GM12878 (cell line): ENCODE results near the gene STARD8. TPM values are rescaled to one million over a fixed set of nuclear protein-coding genes. Genes with fewer than 3 reads are reported as not detected.

Experiments
- ATAC-seq: fragments of 200-7000 bp; cut with Tn5 transposase; 3 replicates; pipeline ENCODE4 v1.9.1; 2020; ENCODE audit warnings: mild to moderate bottlenecking, moderate library complexity
- BruUV-seq: library from RNA; stranded (reverse); fragments of 400-500 nt; replicated peaks from 2 replicates; lab custom pipeline; 2021; lab: Mats Ljungman, UMichigan
- CTCF ChIA-PET: fragments of 300-600 bp; sonication (Branson Sonifier 250); formaldehyde crosslinking; extraction: SDS; loops from one replicate; lab custom pipeline; 2021; ENCODE audit warnings: inconsistent platforms; lab: Yijun Ruan, JAX
- POLR2A ChIA-PET: fragments of 350-600 bp; formaldehyde crosslinking; extraction: SDS; loops from one replicate; lab custom pipeline; 2021; ENCODE audit warnings: inconsistent platforms; lab: Charles Lee
- RAD21 ChIA-PET: fragments of 300-600 bp; sonication (Branson Sonifier 250); formaldehyde crosslinking; loops from one replicate; lab custom pipeline; 2023; ENCODE audit warnings: antibody characterized with exemption; ENCODE audit not compliant: unreplicated experiment; lab: Charles Lee
- SMC1A ChIA-PET: fragments of 300-600 bp; sonication (Branson Sonifier 250); formaldehyde crosslinking; loops from one replicate; lab custom pipeline; 2023; ENCODE audit not compliant: unreplicated experiment, uncharacterized antibody; lab: Charles Lee
- DNase-seq: peaks from one replicate; pipeline ENCODE4 v3.0.0-alpha.2; 2011; ENCODE audit warnings: low read depth, low spot score
- FAIRE-seq: peaks from 3 replicates; lab custom pipeline; 2011; peaks lifted over from hg19 to GRCh38; lab: Jason Lieb, UNC
- H2AFZ ChIP-seq: 2 replicates; pipeline ENCODE4 v1.6.0; 2011; ENCODE audit warnings: low read depth, low read length, control low read depth; ENCODE audit not compliant: control insufficient read depth
- H3K27ac ChIP-seq: 2 replicates; pipeline ENCODE4 v1.5.1; 2011; ENCODE audit warnings: control low read depth; ENCODE audit not compliant: control insufficient read depth, insufficient read depth
- H3K27me3 ChIP-seq, 2 experiments: replicated peaks in 1 of 2; 2 replicates each; pipeline versions ENCODE4 v1.6.0 to v1.6.1; 2011; ENCODE audit warnings: low read length in 1 of 2; ENCODE audit not compliant: control insufficient read depth in 2 of 2, insufficient read depth in 2 of 2
- H3K36me3 ChIP-seq, 2 experiments: 2 replicates each; pipeline ENCODE4 v1.5.1; 2011; ENCODE audit warnings: low read length in 1 of 2; ENCODE audit not compliant: control insufficient read depth in 2 of 2, insufficient read depth in 2 of 2
- H3K4me1 ChIP-seq: 2 replicates; pipeline ENCODE4 v1.6.1; 2011; ENCODE audit warnings: mild to moderate bottlenecking, low read length, moderate library complexity, mixed read lengths; ENCODE audit not compliant: control insufficient read depth, insufficient read depth
- H3K4me2 ChIP-seq: 2 replicates; pipeline ENCODE4 v1.6.0; 2011; ENCODE audit warnings: control low read depth; ENCODE audit not compliant: control insufficient read depth, insufficient read depth
- H3K4me3 ChIP-seq: fragments of 200-600 bp; sonication (generic); 2 replicates; pipeline ENCODE4 v1.5.1; 2016
- H3K79me2 ChIP-seq: 2 replicates; pipeline ENCODE4 v1.6.0; 2011; ENCODE audit warnings: low read length; ENCODE audit not compliant: control insufficient read depth, insufficient read depth
- H3K9ac ChIP-seq: 2 replicates; pipeline ENCODE4 v1.8.0; 2011; ENCODE audit warnings: low read length, control low read depth, mixed read lengths; ENCODE audit not compliant: control insufficient read depth, insufficient read depth
- H3K9me3 ChIP-seq: replicated peaks from 3 replicates; pipeline ENCODE4 v1.5.1; 2011; ENCODE audit warnings: mild to moderate bottlenecking, low read length; ENCODE audit not compliant: control insufficient read depth, insufficient read depth
- H4K20me1 ChIP-seq: 2 replicates; pipeline ENCODE4 v1.6.0; 2011; ENCODE audit not compliant: control insufficient read depth, insufficient read depth
- ATF7 ChIP-seq: fragments of 450-650 bp; IDR thresholded peaks from 2 replicates; pipeline ENCODE4 v1.6.1; 2016; ENCODE audit warnings: low read depth, mild to moderate bottlenecking
- BCL11A ChIP-seq: IDR thresholded peaks from 2 replicates; pipeline ENCODE4 v1.6.1; 2011; ENCODE audit warnings: low read depth, low read length
- CBX5 ChIP-seq: sonication (generic); IDR thresholded peaks from 2 replicates; pipeline ENCODE4 v1.6.1; 2016; ENCODE audit warnings: low read depth, moderate library complexity, mild to moderate bottlenecking, inconsistent platforms
- NKRF ChIP-seq: fragments of 450-650 bp; conservative IDR thresholded peaks from 2 replicates; pipeline ENCODE4 v1.6.1; 2017; ENCODE audit warnings: mild to moderate bottlenecking, moderate library complexity
- TCF7 ChIP-seq: IDR thresholded peaks from 2 replicates; pipeline ENCODE4 v1.6.1; 2014; ENCODE audit warnings: antibody characterized with exemption, borderline replicate concordance
- ZNF622 ChIP-seq: fragments of 450-650 bp; IDR thresholded peaks from 2 replicates; pipeline ENCODE4 v1.6.1; 2017; ENCODE audit warnings: mild to moderate bottlenecking, inconsistent platforms
- WGBS: methylation state at CpG from one replicate; pipeline ENCODE4 v1.1.6; 2016; ENCODE audit warnings: low lambda C conversion rate; ENCODE audit not compliant: insufficient replicate concordance, insufficient coverage; ENCODE audit errors: missing lambda C conversion rate; 5-methylcytosine and 5-hydroxymethylcytosine counted together
- in situ Hi-C: fragments of 300-500 bp; cut with MboI; formaldehyde crosslinking; loops from 9 replicates; pipeline ENCODE4 v1.14.3; 2018; ENCODE audit warnings: mixed read lengths
- intact Hi-C: fragments of 100-400 bp; cut with micrococcal nuclease; formaldehyde crosslinking; loops from one replicate; pipeline ENCODE4 v1.14.2; 2022; ENCODE audit not compliant: unreplicated experiment
- polyA plus RNA-seq, 11 experiments: library from polyadenylated mRNA; depleted of rRNA in 4 of 11; unstranded in 6 of 11; stranded (reverse) in 5 of 11; fragments of >200 nt; fragmentation: Nextera tagmentation in 4 of 11; fragmentation: Illumina TruSeq in 1 of 11; extraction: Ambion mirVana in 4 of 11; extraction: Trizol in 1 of 11; gene quantifications; 1 replicate in 1 of 11; 2 replicates in 10 of 11; pipeline versions ENCODE4 v1.2.1 to v1.2.3, GENCODE V29; 2011 to 2016; ENCODE audit warnings: inconsistent platforms in 2 of 11, missing spikeins in 2 of 11, low read depth in 1 of 11
- total RNA-seq, 4 experiments: library from RNA; depleted of rRNA in 3 of 4; stranded (reverse); fragments of >200 nt in 3 of 4; fragmentation: Illumina TruSeq in 1 of 4; extraction: Trizol in 1 of 4; gene quantifications; 2 replicates each; pipeline versions ENCODE4 v1.2.1 to v1.2.3, GENCODE V29; 2013 to 2021
- TF ChIP-seq, protein P1 (sequence below): fragments of 450-650 bp; IDR thresholded peaks from 2 replicates; pipeline ENCODE4 v1.6.1; 2017; ENCODE audit warnings: antibody characterized with exemption, mild to moderate bottlenecking, moderate library complexity

Gene STARD8
- total and polyA plus RNA-seq, 10 of the 15 experiments (the other 5 are each of a cell fraction or from before 2014, with no cell fraction given) = 0.03 to 0.14 (median 0.07) TPM; not detected in 6

GRCh38 chrX:68761086-68761485 lies 113.6 kb downstream of the STARD8 start:
- no peak for TF ChIP-seq NKRF
- TF ChIP-seq, protein P1, sequence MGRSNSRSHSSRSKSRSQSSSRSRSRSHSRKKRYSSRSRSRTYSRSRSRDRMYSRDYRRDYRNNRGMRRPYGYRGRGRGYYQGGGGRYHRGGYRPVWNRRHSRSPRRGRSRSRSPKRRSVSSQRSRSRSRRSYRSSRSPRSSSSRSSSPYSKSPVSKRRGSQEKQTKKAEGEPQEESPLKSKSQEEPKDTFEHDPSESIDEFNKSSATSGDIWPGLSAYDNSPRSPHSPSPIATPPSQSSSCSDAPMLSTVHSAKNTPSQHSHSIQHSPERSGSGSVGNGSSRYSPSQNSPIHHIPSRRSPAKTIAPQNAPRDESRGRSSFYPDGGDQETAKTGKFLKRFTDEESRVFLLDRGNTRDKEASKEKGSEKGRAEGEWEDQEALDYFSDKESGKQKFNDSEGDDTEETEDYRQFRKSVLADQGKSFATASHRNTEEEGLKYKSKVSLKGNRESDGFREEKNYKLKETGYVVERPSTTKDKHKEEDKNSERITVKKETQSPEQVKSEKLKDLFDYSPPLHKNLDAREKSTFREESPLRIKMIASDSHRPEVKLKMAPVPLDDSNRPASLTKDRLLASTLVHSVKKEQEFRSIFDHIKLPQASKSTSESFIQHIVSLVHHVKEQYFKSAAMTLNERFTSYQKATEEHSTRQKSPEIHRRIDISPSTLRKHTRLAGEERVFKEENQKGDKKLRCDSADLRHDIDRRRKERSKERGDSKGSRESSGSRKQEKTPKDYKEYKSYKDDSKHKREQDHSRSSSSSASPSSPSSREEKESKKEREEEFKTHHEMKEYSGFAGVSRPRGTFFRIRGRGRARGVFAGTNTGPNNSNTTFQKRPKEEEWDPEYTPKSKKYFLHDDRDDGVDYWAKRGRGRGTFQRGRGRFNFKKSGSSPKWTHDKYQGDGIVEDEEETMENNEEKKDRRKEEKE = no peak
- no peak for TF ChIP-seq ZNF622
- TF ChIP-seq BCL11A = no peak
- no peak for TF ChIP-seq CBX5
- no peak for TF ChIP-seq ATF7
- TF ChIP-seq TCF7 = no peak
- no peaks in the 10 kb centered on the region for H3K79me2 ChIP-seq
- no peaks in the 10 kb centered on the region for H3K9me3 ChIP-seq
- ChIA-PET SMC1A (no interaction called here), CTCF (interaction anchor here (0.8 kb wide), 1 partner anchor 46 kb away, joined by 3 read pairs; no protein-coding TSS in a partner anchor), RAD21 (no interaction called here), POLR2A (no interaction called here)
- no peaks in the 10 kb centered on the region for H4K20me1 ChIP-seq
- H3K4me2 ChIP-seq = no peak overlapping the region
- no peaks in the 10 kb centered on the region for H3K4me1 ChIP-seq
- no peak overlapping the region for H3K27ac ChIP-seq
- intact Hi-C loops (no loop called here), in situ Hi-C loops (no loop called here)
- H2AFZ ChIP-seq = no peak overlapping the region
- BruUV-seq = no TSS peak
- no peaks in the 10 kb centered on the region; a peak in 1 of 4 replicates for H3K27me3 ChIP-seq
- no peak overlapping the region for H3K9ac ChIP-seq
- H3K4me3 ChIP-seq = no peak overlapping the region
- FAIRE-seq (no peak), DNase-seq (no peak), ATAC-seq (no peak)
- WGBS = 0% methylated on average over 2 of the region's 2 CpGs
- no peaks in the 10 kb centered on the region for H3K36me3 ChIP-seq
